Measurements from ENCODE around the gene PCDHA10.
"Not testable (repeated sequence)": the region's sequence is repeated elsewhere in the genome, so short reads cannot be mapped to it uniquely, and the experiment has no call there.

PCDHA10 gene

GRCh38 chr5:140870221-140871201 is 14.8 kb downstream of the PCDHA10 start:
- Histone ChIP-seq H3K27ac (no peak overlapping the region), H3K27me3 (no peaks in the 10 kb centered on the region), H3K4me2 (no peak overlapping the region)

GRCh38 chr5:140875085-140876065 is 19.7 kb downstream of the PCDHA10 start, which contains the start of gene PCDHA12:
Gene PCDHA12 (plus strand): TSS chr5:140875308. CDS start chr5:140875473, 165 bp downstream.
- no peaks in the 10 kb centered on the region for H3K36me3 ChIP-seq
- H3K27me3 ChIP-seq, result no peaks in the 10 kb centered on the region
- H3K4me1 ChIP-seq, result no peaks in the 10 kb centered on the region
- no peak within 1 kb of the TSS for H3K27ac ChIP-seq
- H4K20me1 ChIP-seq, result no peaks in the 10 kb centered on the region
- no peak within 1 kb of the TSS for H3K4me3 ChIP-seq
- no peak within 1 kb of the TSS for H3K4me2 ChIP-seq
- no peak within 1 kb of the TSS for H3K9ac ChIP-seq
- peaks cover 40% of the 10 kb centered on the region for H3K9me3 ChIP-seq
- TF ChIP-seq Cebpa-rat (IDR thresholded peaks at IDR 0.05), result no peak

More at GRCh38 chr5:140870221-140871201, 14.8 kb downstream of the PCDHA10 start:
- Histone ChIP-seq H3K4me3 (no peak overlapping the region), H4K20me1 (no peaks in the 10 kb centered on the region), H3K9me3 (peaks cover 34% of the 10 kb centered on the region), H3K4me1 (no peaks in the 10 kb centered on the region), H3K9ac (no peak overlapping the region), H3K36me3 (no peaks in the 10 kb centered on the region)
- no peak for TF ChIP-seq Cebpa-rat (IDR thresholded peaks at IDR 0.05)

GRCh38 chr5:140876541-140877261 is 21.0 kb downstream of the PCDHA10 start:
- not testable (repeated sequence) for H3K4me1 ChIP-seq, H3K9ac ChIP-seq, H3K27ac ChIP-seq, H3K27me3 ChIP-seq, H3K4me3 ChIP-seq, H3K36me3 ChIP-seq, H3K4me2 ChIP-seq, H4K20me1 ChIP-seq
- peaks cover 31% of the 10 kb centered on the region for H3K9me3 ChIP-seq

- Histone ChIP-seq H3K9ac (no peak overlapping the region), H3K36me3 (no peaks in the 10 kb centered on the region), H3K9me3 (peaks cover 33% of the 10 kb centered on the region), H3K27me3 (no peaks in the 10 kb centered on the region), H3K4me1 (no peaks in the 10 kb centered on the region), H3K4me2 (no peak overlapping the region), H3K27ac (no peak overlapping the region), H3K4me3 (no peak overlapping the region), H4K20me1 (no peaks in the 10 kb centered on the region)
- no peak for TF ChIP-seq Cebpa-rat (IDR thresholded peaks at IDR 0.05)
These were observed 21.5 kb downstream of the PCDHA10 start for GRCh38 chr5:140877262-140877581.

- H3K9me3 ChIP-seq, result peaks cover 35% of the 10 kb centered on the region
- H4K20me1 ChIP-seq, result no peaks in the 10 kb centered on the region
- no peak within 1 kb of the TSS for H3K4me3 ChIP-seq
- no peaks in the 10 kb centered on the region for H3K36me3 ChIP-seq
- H3K27ac ChIP-seq, result no peak within 1 kb of the TSS
- no peaks in the 10 kb centered on the region for H3K27me3 ChIP-seq
- no peak within 1 kb of the TSS for H3K4me2 ChIP-seq
- no peak within 1 kb of the TSS for H3K9ac ChIP-seq
- H3K4me1 ChIP-seq, result no peaks in the 10 kb centered on the region
- no peak for TF ChIP-seq Cebpa-rat (IDR thresholded peaks at IDR 0.05)
These were observed 26.3 kb downstream of the PCDHA10 start, which contains the start of gene PCDHA13 for GRCh38 chr5:140881889-140882590. Gene PCDHA13 (plus strand): TSS chr5:140882124. CDS start chr5:140882269, 145 bp downstream.

GRCh38 chr5:140882591-140882899 is 26.8 kb downstream of the PCDHA10 start:
- Histone ChIP-seq H3K36me3 (no peaks in the 10 kb centered on the region), H3K4me1 (no peaks in the 10 kb centered on the region), H3K27ac (no peak overlapping the region), H4K20me1 (no peaks in the 10 kb centered on the region), H3K4me3 (no peak overlapping the region), H3K27me3 (no peaks in the 10 kb centered on the region), H3K4me2 (no peak overlapping the region), H3K9ac (no peak overlapping the region), H3K9me3 (peaks cover 30% of the 10 kb centered on the region)
- no peak for TF ChIP-seq Cebpa-rat (IDR thresholded peaks at IDR 0.05)

- Histone ChIP-seq H3K27me3 (no peaks in the 10 kb centered on the region), H3K9ac (no peak overlapping the region), H3K4me1 (no peaks in the 10 kb centered on the region), H3K27ac (no peak overlapping the region), H3K36me3 (no peaks in the 10 kb centered on the region), H3K9me3 (peaks cover 29% of the 10 kb centered on the region), H4K20me1 (no peaks in the 10 kb centered on the region), H3K4me3 (no peak overlapping the region), H3K4me2 (no peak overlapping the region)
- TF ChIP-seq Cebpa-rat (IDR thresholded peaks at IDR 0.05), result no peak
These were observed 27.7 kb downstream of the PCDHA10 start for GRCh38 chr5:140883373-140883772.

GRCh38 chr5:140883927-140884697 is 28.4 kb downstream of the PCDHA10 start:
- no peak overlapping the region for H3K27ac ChIP-seq
- TF ChIP-seq Cebpa-rat (IDR thresholded peaks at IDR 0.05), result no peak
- H3K27me3 ChIP-seq, result no peaks in the 10 kb centered on the region
- H3K36me3 ChIP-seq, result no peaks in the 10 kb centered on the region
- H3K4me3 ChIP-seq, result no peak overlapping the region
- H3K4me1 ChIP-seq, result no peaks in the 10 kb centered on the region
- no peaks in the 10 kb centered on the region for H4K20me1 ChIP-seq
- peaks cover 29% of the 10 kb centered on the region for H3K9me3 ChIP-seq
- H3K9ac ChIP-seq, result no peak overlapping the region
- H3K4me2 ChIP-seq, result no peak overlapping the region

Measured in BLaER1 (cell line).